Breast epithelium (tissue), 3 donors: ENCODE data around the gene CDH23.

Experiments used
- CTCF ChIP-seq, 3 donors: fragments of 450-650 bp; IDR thresholded peaks; one replicate each; pipeline ENCODE4 v1.5.1; 2016 to 2017; ENCODE audit warnings: antibody characterized with exemption in 3 of 3, mild to moderate bottlenecking in 3 of 3, moderate library complexity in 3 of 3
- POLR2A ChIP-seq: fragments of 450-650 bp; IDR thresholded peaks from one replicate; pipeline ENCODE4 v1.6.1; 2016; ENCODE audit warnings: antibody characterized with exemption, mild to moderate bottlenecking, moderate library complexity
- POLR2AphosphoS5 ChIP-seq, 3 donors: sonication (generic); formaldehyde crosslinking; IDR thresholded peaks; one replicate each; pipeline ENCODE4 v1.6.1; 2017; ENCODE audit warnings: antibody characterized with exemption in 3 of 3

DNA sequence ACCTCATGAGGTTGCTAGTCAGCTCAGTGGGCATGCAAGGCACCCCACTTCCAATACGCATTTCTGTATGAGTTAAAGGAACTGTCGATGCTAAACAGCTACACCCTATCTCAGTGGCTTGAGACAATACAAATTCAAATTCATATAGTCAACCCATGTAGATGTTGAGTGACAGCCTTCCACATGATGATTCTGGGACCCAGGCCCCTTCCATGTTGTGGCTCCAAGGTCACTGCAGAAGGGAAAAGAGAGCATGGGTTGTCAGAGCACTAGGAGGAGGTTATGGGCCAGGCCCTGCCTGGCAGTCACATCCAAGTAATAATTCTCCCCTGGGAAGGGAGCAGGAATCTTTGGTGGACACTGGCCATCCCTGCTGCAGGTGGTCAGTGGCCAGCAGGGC is 294.7 kb downstream of the CDH23 start:
- TF ChIP-seq CTCF (IDR thresholded peaks at IDR 0.05) (no peak), POLR2A (no peak), POLR2AphosphoS5 (IDR thresholded peaks at IDR 0.05) (no peak)
